Measurements from ENCODE around the gene SCN8A.
"Not testable (repeated sequence)": the region's sequence is repeated elsewhere in the genome, so short reads cannot be mapped to it uniquely, and the experiment has no call there.

SCN8A gene

DNA sequence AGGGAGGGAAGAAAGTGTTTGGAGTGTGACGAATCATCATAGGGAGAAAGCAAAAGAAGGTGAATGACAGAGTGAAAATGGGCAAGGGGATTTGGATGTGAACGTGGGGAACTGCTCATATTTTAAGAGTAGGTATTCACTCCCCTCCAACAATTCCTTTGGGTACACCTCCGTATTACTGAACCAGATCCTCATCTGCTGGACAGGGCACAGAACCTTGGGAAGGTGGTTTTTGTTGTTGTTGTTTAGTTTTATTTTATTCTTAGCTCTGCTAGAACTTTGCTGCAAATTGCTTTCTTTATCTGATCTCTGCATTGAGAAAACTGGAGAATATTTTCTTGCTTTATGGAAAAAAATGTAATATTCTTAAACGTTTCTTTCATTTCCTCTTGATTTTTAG, 7.1 kb downstream of the SCN8A start:
- TF ChIP-seq, protein P1, sequence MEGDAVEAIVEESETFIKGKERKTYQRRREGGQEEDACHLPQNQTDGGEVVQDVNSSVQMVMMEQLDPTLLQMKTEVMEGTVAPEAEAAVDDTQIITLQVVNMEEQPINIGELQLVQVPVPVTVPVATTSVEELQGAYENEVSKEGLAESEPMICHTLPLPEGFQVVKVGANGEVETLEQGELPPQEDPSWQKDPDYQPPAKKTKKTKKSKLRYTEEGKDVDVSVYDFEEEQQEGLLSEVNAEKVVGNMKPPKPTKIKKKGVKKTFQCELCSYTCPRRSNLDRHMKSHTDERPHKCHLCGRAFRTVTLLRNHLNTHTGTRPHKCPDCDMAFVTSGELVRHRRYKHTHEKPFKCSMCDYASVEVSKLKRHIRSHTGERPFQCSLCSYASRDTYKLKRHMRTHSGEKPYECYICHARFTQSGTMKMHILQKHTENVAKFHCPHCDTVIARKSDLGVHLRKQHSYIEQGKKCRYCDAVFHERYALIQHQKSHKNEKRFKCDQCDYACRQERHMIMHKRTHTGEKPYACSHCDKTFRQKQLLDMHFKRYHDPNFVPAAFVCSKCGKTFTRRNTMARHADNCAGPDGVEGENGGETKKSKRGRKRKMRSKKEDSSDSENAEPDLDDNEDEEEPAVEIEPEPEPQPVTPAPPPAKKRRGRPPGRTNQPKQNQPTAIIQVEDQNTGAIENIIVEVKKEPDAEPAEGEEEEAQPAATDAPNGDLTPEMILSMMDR (IDR thresholded peaks at IDR 0.05; ENCODE audit: borderline replicate concordance, insufficient read depth, low read depth, low read length): no peak
- H3K4me3 ChIP-seq (ENCODE audit: low read depth, low read length): no peak overlapping the region

DNA sequence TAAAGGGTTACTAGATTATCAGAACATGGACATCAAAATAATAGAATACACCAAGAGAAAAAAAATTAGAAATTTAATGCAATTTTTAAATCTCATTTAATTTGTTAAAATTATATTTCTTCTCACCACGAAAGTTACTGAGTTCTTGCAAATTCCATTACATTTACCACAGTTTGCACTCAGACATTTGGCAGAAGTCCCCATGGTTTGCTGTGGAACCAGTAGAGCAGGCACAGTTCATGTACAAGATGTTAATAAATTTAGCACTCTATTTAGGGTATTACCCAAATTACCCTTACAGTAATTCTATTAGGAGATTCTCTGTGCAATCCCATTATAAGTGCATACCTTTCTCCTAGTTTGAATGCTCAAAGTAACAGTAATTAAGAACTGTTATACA, 9.7 kb downstream of the SCN8A start:
- H3K4me3 ChIP-seq (ENCODE audit: low read depth, low read length): no peak overlapping the region
- TF ChIP-seq, protein P1 (IDR thresholded peaks at IDR 0.05; ENCODE audit: borderline replicate concordance, insufficient read depth, low read depth, low read length): no peak

DNA sequence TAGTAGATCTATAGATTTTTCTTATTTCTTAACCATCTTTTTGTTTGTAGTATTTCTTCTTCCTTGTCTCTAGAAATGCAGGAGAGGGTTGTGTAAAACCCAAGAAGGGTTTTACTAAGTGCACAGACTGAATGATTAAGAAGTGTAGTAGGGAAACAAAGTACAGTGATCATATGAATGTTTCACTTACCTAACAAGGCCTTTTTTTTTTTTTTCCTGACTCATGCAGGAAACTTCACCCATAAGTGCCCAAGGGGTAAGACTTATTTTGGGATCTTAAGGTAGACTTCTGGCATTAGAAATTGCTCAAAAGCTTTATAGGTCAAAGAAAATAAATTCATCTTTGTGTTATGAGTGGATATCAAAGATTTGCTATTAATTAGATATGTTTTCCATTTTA, 10.2 kb downstream of the SCN8A start:
- TF ChIP-seq, protein P1 (IDR thresholded peaks at IDR 0.05; ENCODE audit: borderline replicate concordance, insufficient read depth, low read depth, low read length): no peak

DNA sequence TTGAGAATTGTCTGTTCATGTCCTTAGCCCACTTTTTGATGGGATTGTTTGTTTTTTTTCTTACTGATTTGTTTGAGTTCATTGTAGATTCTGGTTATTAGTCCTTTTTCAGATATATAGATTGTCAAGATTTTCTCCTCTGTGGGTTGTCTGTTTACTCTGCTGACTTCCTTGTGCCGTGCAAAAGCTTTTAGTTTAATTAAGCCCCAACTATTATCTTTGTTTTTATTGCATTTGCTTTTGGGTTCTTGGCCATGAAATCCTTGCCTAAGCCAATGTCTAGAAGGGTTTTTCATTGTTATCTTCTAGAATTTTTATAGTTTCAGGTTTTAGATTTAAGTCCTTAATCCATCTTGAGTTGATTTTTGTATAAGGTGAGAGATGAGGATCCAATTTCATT, 14.9 kb downstream of the SCN8A start:
- not testable (repeated sequence) for H3K4me3 ChIP-seq (ENCODE audit: low read depth, low read length)

More for the DNA sequence above, 10.2 kb downstream of the SCN8A start:
- H3K4me3 ChIP-seq (ENCODE audit: low read depth, low read length): no peak overlapping the region

DNA sequence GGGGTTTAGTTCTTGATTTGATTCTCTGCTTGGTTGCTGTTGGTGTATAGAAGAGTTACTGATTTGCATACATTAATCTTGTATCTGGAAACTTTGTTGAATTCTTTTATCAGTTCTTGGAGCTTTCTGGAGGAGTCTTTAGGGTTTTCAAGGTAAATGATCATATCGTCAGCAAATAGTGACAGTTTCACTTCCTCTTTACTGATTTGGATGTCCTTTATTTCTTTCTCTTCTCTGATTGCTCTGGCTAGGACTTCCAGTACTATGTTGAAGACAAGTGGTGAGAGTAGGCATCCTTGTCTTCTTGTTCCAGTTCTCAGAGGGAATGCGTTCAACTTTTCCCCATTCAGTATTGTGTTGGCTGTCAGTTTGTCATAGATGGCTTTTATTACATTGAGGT, 16.2 kb downstream of the SCN8A start:
- not testable (repeated sequence) for H3K4me3 ChIP-seq (ENCODE audit: low read depth, low read length)

DNA sequence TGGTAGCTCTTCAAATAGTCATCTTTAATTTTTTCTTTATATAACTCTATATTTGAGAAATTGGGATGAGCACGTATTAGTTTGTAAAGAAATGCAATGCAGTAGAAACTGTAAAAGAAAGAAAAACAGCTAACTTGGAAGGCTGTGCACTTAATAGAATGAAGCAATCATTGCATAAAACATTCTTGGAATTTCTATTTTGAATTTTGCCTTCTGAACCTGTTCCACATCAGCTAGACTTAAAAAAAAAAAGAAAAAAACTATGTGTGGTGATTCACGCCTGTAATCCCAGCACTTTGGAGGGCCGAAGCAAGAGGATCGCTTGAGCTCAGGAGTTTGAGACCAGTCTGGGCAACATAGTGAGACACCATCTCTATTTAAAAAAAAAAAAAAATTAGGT, 29.4 kb downstream of the SCN8A start:
- H3K4me3 ChIP-seq (ENCODE audit: low read depth, low read length): no peak overlapping the region
- TF ChIP-seq, protein P1 (IDR thresholded peaks at IDR 0.05; ENCODE audit: borderline replicate concordance, insufficient read depth, low read depth, low read length): no peak

DNA sequence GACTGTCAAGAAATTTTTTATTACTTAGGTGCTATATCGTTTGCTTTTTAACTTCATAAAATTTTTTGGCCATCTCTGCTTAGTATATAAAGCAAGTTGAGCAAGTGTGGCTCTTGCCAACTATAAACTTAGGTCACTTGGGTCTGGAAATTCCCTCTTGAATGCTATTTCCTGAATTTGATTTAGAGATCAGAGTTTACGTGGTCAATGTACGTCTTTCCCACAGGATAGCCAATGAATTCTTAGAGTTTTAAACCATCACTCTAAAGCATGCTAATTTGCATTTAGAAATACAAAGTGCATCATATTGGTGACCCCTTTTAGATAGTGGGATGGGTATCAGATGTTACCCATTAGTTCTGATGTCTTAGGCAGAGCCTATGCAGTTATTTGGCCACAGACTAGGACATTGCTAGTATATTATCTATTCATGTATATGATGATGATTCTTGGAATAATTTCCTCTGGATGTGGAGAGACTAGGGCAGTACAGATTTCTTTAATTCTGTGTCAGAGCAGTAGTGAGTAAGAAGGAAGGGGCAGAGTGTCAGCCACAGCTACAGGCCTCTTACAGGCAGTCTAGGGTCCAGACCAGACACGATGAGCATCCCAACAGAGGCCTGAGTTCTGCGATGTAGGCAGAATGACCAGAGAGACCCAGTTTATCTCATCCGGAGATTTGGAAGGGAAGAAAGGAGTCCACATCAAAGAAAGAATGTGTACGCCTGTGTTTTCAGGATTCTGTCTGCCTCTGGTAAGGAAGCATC, 30.3 kb downstream of the SCN8A start:
- TF ChIP-seq, protein P1 (IDR thresholded peaks at IDR 0.05; ENCODE audit: borderline replicate concordance, insufficient read depth, low read depth, low read length): no peak

DNA sequence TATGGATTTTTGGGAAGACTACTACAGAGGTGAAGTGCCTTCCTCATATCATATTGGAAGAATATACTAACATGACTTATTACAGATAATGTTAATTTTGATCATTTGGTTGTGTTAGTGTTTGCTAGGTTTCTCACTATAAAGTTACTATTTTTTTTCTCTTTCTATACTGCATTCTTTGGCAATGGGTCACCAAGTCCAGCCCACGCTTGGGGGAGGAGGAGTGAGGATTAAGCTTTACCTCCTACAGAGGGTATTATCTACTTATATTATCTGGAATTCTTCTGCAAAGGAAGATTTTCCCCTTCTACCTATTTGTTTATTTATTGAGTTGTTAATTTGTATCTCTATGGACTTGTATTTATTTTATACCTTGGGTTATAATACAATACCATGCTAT, 31.5 kb downstream of the SCN8A start:
- no peak overlapping the region for H3K4me3 ChIP-seq (ENCODE audit: low read depth, low read length)
- TF ChIP-seq, protein P1 (IDR thresholded peaks at IDR 0.05; ENCODE audit: borderline replicate concordance, insufficient read depth, low read depth, low read length): no peak

More for the DNA sequence above, 30.3 kb downstream of the SCN8A start:
- H3K4me3 ChIP-seq (ENCODE audit: low read depth, low read length): no peak overlapping the region
